ENCODE results near the gene RHBDL3. TPM values are rescaled to one million over a fixed set of nuclear protein-coding genes. Genes with fewer than 3 reads are reported as not detected.

Gene RHBDL3
- total and polyA plus RNA-seq, 2 of the 8 experiments (the other 6 are each of a cell fraction or from before 2014, with no cell fraction given): 9.6 to 12.2 TPM

- no peak for TF ChIP-seq CHD7 (IDR thresholded peaks at IDR 0.05; ENCODE audit: insufficient replicate concordance, low read length)
- no peak for TF ChIP-seq CTBP2 (IDR thresholded peaks at IDR 0.05; ENCODE audit: borderline replicate concordance, insufficient read depth, insufficient read length, low read length)
- no peak for TF ChIP-seq ASH2L (IDR thresholded peaks at IDR 0.05; ENCODE audit: low read length)
These were observed 39.4 kb downstream of the RHBDL3 start (continued) for GRCh38 chr17:32305049-32305448.
